Measurements from ENCODE around the gene IL6R.

The IL6R gene

GRCh38 chr1:154453574-154454352 is 48.6 kb downstream of the IL6R start:
- DNase-seq: no peak

- no peak for DNase-seq
These were observed 49.4 kb downstream of the IL6R start for GRCh38 chr1:154454386-154455120.

GRCh38 chr1:154456631-154457030 is 51.5 kb downstream of the IL6R start:
- no peak for DNase-seq

GRCh38 chr1:154459080-154459479 is 53.9 kb downstream of the IL6R start:
- DNase-seq: no peak

GRCh38 chr1:154460695-154461260 is 55.6 kb downstream of the IL6R start:
- DNase-seq: no peak

GRCh38 chr1:154463512-154463990 is 58.4 kb downstream of the IL6R start:
- DNase-seq: no peak

GRCh38 chr1:154465621-154466195 is 60.6 kb downstream of the IL6R start:
- no peak for DNase-seq

- DNase-seq: no peak
These were observed 61.1 kb downstream of the IL6R start for GRCh38 chr1:154466206-154466605.

GRCh38 chr1:154466921-154467417 is 61.8 kb downstream of the IL6R start:
- DNase-seq: no peak

GRCh38 chr1:154467434-154468102 is 62.4 kb downstream of the IL6R start:
- no peak for DNase-seq

GRCh38 chr1:154468535-154469250 is 63.5 kb downstream of the IL6R start:
- no peak for DNase-seq

- DNase-seq: no peak
These were observed 64.9 kb downstream of the IL6R start for GRCh38 chr1:154469844-154470560.

- no peak for DNase-seq
These were observed 66.2 kb downstream of the IL6R start for GRCh38 chr1:154471304-154471703.

- DNase-seq: no peak
These were observed 69.7 kb downstream of the IL6R start for GRCh38 chr1:154474802-154475201.

GRCh38 chr1:154476791-154477190 is 71.6 kb downstream of the IL6R start:
- DNase-seq: no peak

GRCh38 chr1:154478013-154478412 is 72.9 kb downstream of the IL6R start:
- no peak for DNase-seq

GRCh38 chr1:154478639-154479038 is 73.5 kb downstream of the IL6R start:
- DNase-seq: no peak

- peak; percentile 11 for DNase-seq
These were observed 74.8 kb downstream of the IL6R start for GRCh38 chr1:154479764-154480421.

- no peak for DNase-seq
These were observed 75.9 kb downstream of the IL6R start for GRCh38 chr1:154481053-154481452.

GRCh38 chr1:154483941-154484803 is 79.0 kb downstream of the IL6R start:
- no peak for DNase-seq

Measured in NK-92 treated with Interleukin-12 subunit alpha and Interleukin-12 subunit beta, amount 100 ng/mL, for 24 hours (cell line).